NT2/D1 (cell line): ENCODE data around the gene RASD2.
A peak's percentile ranks its signal among the peaks of the same experiment; 100 is the strongest.

Experiments used
- DNase-seq: peaks from one replicate; pipeline ENCODE4 v3.0.0-alpha.2; 2011; ENCODE audit warnings: low read depth, low spot score
- H3K27me3 ChIP-seq: 2 replicates; pipeline ENCODE4 v1.6.0; 2011; ENCODE audit warnings: mild to moderate bottlenecking; ENCODE audit not compliant: insufficient read length, insufficient read depth
- H3K36me3 ChIP-seq: 2 replicates; pipeline ENCODE4 v1.6.1; 2011; ENCODE audit warnings: mild to moderate bottlenecking, low read length, mixed read lengths; ENCODE audit not compliant: insufficient read depth, insufficient read length
- H3K4me1 ChIP-seq: 2 replicates; pipeline ENCODE4 v1.5.1; 2011; ENCODE audit not compliant: insufficient read depth, insufficient read length
- H3K4me3 ChIP-seq: 2 replicates; pipeline ENCODE4 v1.5.1; 2011; ENCODE audit warnings: low read depth; ENCODE audit not compliant: insufficient read length
- H3K9ac ChIP-seq: 2 replicates; pipeline ENCODE4 v1.6.0; 2011; ENCODE audit warnings: low read depth; ENCODE audit not compliant: insufficient read length
- H3K9me3 ChIP-seq: 2 replicates; pipeline ENCODE4 v1.5.1; 2011; ENCODE audit warnings: mild to moderate bottlenecking, low read length; ENCODE audit not compliant: insufficient read depth
- SUZ12 ChIP-seq: IDR thresholded peaks from 2 replicates; pipeline ENCODE4 v1.6.1; 2011; ENCODE audit not compliant: insufficient read length, insufficient read depth; ENCODE audit errors: extremely low read depth
- YY1 ChIP-seq: IDR thresholded peaks from 2 replicates; pipeline ENCODE4 v1.6.1; 2011; ENCODE audit not compliant: insufficient read length, insufficient read depth
- ZNF274 ChIP-seq: IDR thresholded peaks from 2 replicates; pipeline ENCODE4 v1.6.1; 2011; ENCODE audit warnings: mild to moderate bottlenecking, low read depth, low read length

Gene RASD2

GRCh38 chr22:35582218-35582860, 41.7 kb downstream of the RASD2 start:
- DNase-seq: no peak
- H3K4me1 ChIP-seq: peaks cover 2% of the 10 kb centered on the region
- no peaks in the 10 kb centered on the region for H3K36me3 ChIP-seq
- no peak overlapping the region for H3K9ac ChIP-seq
- TF ChIP-seq ZNF274 (no peak), SUZ12 (no peak), YY1 (no peak)
- no peaks in the 10 kb centered on the region for H3K9me3 ChIP-seq
- H3K4me3 ChIP-seq: no peak overlapping the region
- no peaks in the 10 kb centered on the region for H3K27me3 ChIP-seq

GRCh38 chr22:35582861-35583670, 42.4 kb downstream of the RASD2 start:
- no peak for TF ChIP-seq ZNF274
- TF ChIP-seq SUZ12: no peak
- no peak for TF ChIP-seq YY1
- Histone ChIP-seq H3K27me3 (no peaks in the 10 kb centered on the region), H3K4me3 (no peak overlapping the region), H3K36me3 (no peaks in the 10 kb centered on the region), H3K9ac (no peak overlapping the region), H3K9me3 (no peaks in the 10 kb centered on the region), H3K4me1 (peaks cover 2% of the 10 kb centered on the region)
- DNase-seq: peak; percentile 46

GRCh38 chr22:35586771-35587170, 46.1 kb downstream of the RASD2 start:
- TF ChIP-seq YY1: no peak
- Histone ChIP-seq H3K4me1 (peaks cover 15% of the 10 kb centered on the region), H3K9me3 (no peaks in the 10 kb centered on the region), H3K27me3 (no peaks in the 10 kb centered on the region), H3K9ac (no peak overlapping the region), H3K36me3 (no peaks in the 10 kb centered on the region), H3K4me3 (no peak overlapping the region)
- DNase-seq: no peak

- TF ChIP-seq ZNF274 (no peak), YY1 (no peak), SUZ12 (no peak)
- H3K36me3 ChIP-seq: no peaks in the 10 kb centered on the region
- H3K9me3 ChIP-seq: no peaks in the 10 kb centered on the region
- peaks cover 16% of the 10 kb centered on the region for H3K4me1 ChIP-seq
- no peak overlapping the region for H3K4me3 ChIP-seq
- no peak overlapping the region for H3K9ac ChIP-seq
- no peak for DNase-seq
- no peaks in the 10 kb centered on the region for H3K27me3 ChIP-seq
These were observed 46.8 kb downstream of the RASD2 start for GRCh38 chr22:35587447-35587870.

GRCh38 chr22:35587896-35588295, 47.3 kb downstream of the RASD2 start:
- no peak for DNase-seq
- Histone ChIP-seq H3K9ac (no peak overlapping the region), H3K4me3 (no peak overlapping the region), H3K9me3 (no peaks in the 10 kb centered on the region), H3K27me3 (no peaks in the 10 kb centered on the region), H3K4me1 (peaks cover 18% of the 10 kb centered on the region), H3K36me3 (no peaks in the 10 kb centered on the region)
- TF ChIP-seq SUZ12 (no peak), ZNF274 (no peak), YY1 (no peak)

- no peak for TF ChIP-seq YY1
- TF ChIP-seq ZNF274: no peak
- no peak for TF ChIP-seq SUZ12
- Histone ChIP-seq H3K4me3 (no peak overlapping the region), H3K27me3 (no peaks in the 10 kb centered on the region), H3K36me3 (no peaks in the 10 kb centered on the region), H3K4me1 (peaks cover 23% of the 10 kb centered on the region), H3K9ac (peak overlapping the region; percentile 64), H3K9me3 (no peaks in the 10 kb centered on the region)
- DNase-seq: no peak
These were observed 48.6 kb downstream of the RASD2 start for GRCh38 chr22:35589071-35589755.

GRCh38 chr22:35589756-35590093, 49.1 kb downstream of the RASD2 start:
- Histone ChIP-seq H3K9ac (no peak overlapping the region), H3K4me1 (peaks cover 25% of the 10 kb centered on the region), H3K4me3 (no peak overlapping the region)

More at GRCh38 chr22:35589756-35590093, 49.1 kb downstream of the RASD2 start:
- Histone ChIP-seq H3K27me3 (no peaks in the 10 kb centered on the region), H3K9me3 (no peaks in the 10 kb centered on the region), H3K36me3 (no peaks in the 10 kb centered on the region)
- TF ChIP-seq ZNF274 (no peak), YY1 (no peak), SUZ12 (no peak)
- no peak for DNase-seq
